B cell (primary cell): Measurements from ENCODE around the gene RMI2. TPM values are rescaled to one million over a fixed set of nuclear protein-coding genes. Genes with fewer than 3 reads are reported as not detected.
"Not testable (repeated sequence)": the region's sequence is repeated elsewhere in the genome, so short reads cannot be mapped to it uniquely, and the experiment has no call there.

ENCODE experiments used
- ATAC-seq: fragments of 200-7000 bp; cut with Tn5 transposase; one replicate; pipeline ENCODE4 v1.10.0; 2021; ENCODE audit warnings: low read depth, mild to moderate bottlenecking, moderate number of reproducible peaks, moderate library complexity
- CTCF ChIA-PET: fragments of 350-600 bp; sonication (Branson Sonifier 250); formaldehyde crosslinking; loops from one replicate; lab custom pipeline; 2021; ENCODE audit warnings: antibody characterized with exemption, inconsistent platforms; lab: Charles Lee
- POLR2A ChIA-PET: fragments of 350-600 bp; sonication (Branson Sonifier 250); formaldehyde crosslinking; loops from one replicate; lab custom pipeline; 2021; ENCODE audit warnings: antibody characterized with exemption; lab: Charles Lee
- DNase-seq: peaks from one replicate; pipeline ENCODE4 v3.0.0; 2013
- H2AFZ ChIP-seq: 2 replicates; pipeline ENCODE4 v1.6.1; 2012; ENCODE audit warnings: mild to moderate bottlenecking, low read depth, low read length; ENCODE audit not compliant: insufficient read depth, poor library complexity, severe bottlenecking
- H3K27ac ChIP-seq, 2 donors: 1 replicate in 1 of 2; 2 replicates in 1 of 2; pipeline ENCODE4 v1.5.1; 2012 to 2013; ENCODE audit warnings: low read length in 2 of 2, mild to moderate bottlenecking in 2 of 2, moderate library complexity in 1 of 2
- H3K27me3 ChIP-seq, 4 experiments: fragments of 200-600 bp in 1 of 4; sonication (generic) in 1 of 4; replicated peaks in 1 of 4; 1 replicate in 2 of 4; 2 replicates in 2 of 4; pipeline versions ENCODE4 v1.6.1 to v1.7.0; 2013 to 2016; ENCODE audit warnings: low read length in 3 of 4, mild to moderate bottlenecking in 2 of 4, mixed read lengths in 1 of 4, moderate library complexity in 1 of 4; ENCODE audit not compliant: insufficient read depth in 4 of 4, control insufficient read depth in 3 of 4; ENCODE audit errors: control extremely low read depth in 1 of 4
- H3K36me3 ChIP-seq, 2 experiments: replicated peaks in 1 of 2; 1 replicate in 1 of 2; 2 replicates in 1 of 2; pipeline versions ENCODE4 v1.6.1 to v1.7.1; 2013; ENCODE audit warnings: low read length in 1 of 2; ENCODE audit not compliant: insufficient read depth in 2 of 2, control insufficient read depth in 1 of 2; ENCODE audit errors: control extremely low read depth in 1 of 2, extremely low read depth in 1 of 2
- H3K4me1 ChIP-seq, 2 donors: fragments of 200-600 bp in 1 of 2; sonication (generic) in 1 of 2; 1 replicate in 1 of 2; 2 replicates in 1 of 2; pipeline versions ENCODE4 v1.5.1 to v1.6.1; 2013 to 2017; ENCODE audit warnings: low read length in 2 of 2; ENCODE audit not compliant: control insufficient read depth in 2 of 2, insufficient read depth in 2 of 2
- H3K4me2 ChIP-seq: replicated peaks from 2 replicates; pipeline ENCODE3; 2012; ENCODE audit warnings: mild to moderate bottlenecking, low read depth, low read length; ENCODE audit not compliant: poor library complexity, severe bottlenecking
- H3K4me3 ChIP-seq, 5 experiments: fragments of 200-600 bp in 1 of 5; sonication (generic) in 1 of 5; 1 replicate in 3 of 5; 2 replicates in 2 of 5; pipeline versions ENCODE4 v1.5.1 to v1.7.0; 2011 to 2016; ENCODE audit warnings: low read length in 4 of 5, mild to moderate bottlenecking in 4 of 5, low read depth in 2 of 5, control low read depth in 1 of 5, moderate library complexity in 1 of 5; ENCODE audit not compliant: insufficient read depth in 1 of 5; ENCODE audit errors: control extremely low read depth in 1 of 5, extremely low read depth in 1 of 5
- H3K79me2 ChIP-seq: fragments of 200-600 bp; sonication (generic); one replicate; pipeline ENCODE4 v1.6.0; 2016; ENCODE audit warnings: low read length; ENCODE audit not compliant: control insufficient read depth, insufficient read depth
- H3K9ac ChIP-seq: fragments of 200-600 bp; sonication (generic); 2 replicates; pipeline ENCODE4 v1.6.1; 2017; ENCODE audit warnings: mild to moderate bottlenecking, low read length, moderate library complexity
- H3K9me3 ChIP-seq, 3 donors: one replicate each; pipeline versions ENCODE4 v1.6.1 to v1.7.1; 2013; ENCODE audit warnings: low read length in 2 of 3; ENCODE audit not compliant: control insufficient read depth in 2 of 3, insufficient read depth in 1 of 3; ENCODE audit errors: control extremely low read depth in 1 of 3
- H4K20me1 ChIP-seq: 2 replicates; pipeline ENCODE4 v1.6.0; 2012; ENCODE audit warnings: mild to moderate bottlenecking, low read length; ENCODE audit not compliant: insufficient read depth, control insufficient read depth, poor library complexity, severe bottlenecking
- H3K27ac Mint-ChIP-seq: one replicate; pipeline ENCODE4 v1.8.0; 2021; ENCODE audit warnings: mixed read lengths
- H3K27me3 Mint-ChIP-seq: one replicate; pipeline ENCODE4 v1.8.0; 2021; ENCODE audit warnings: mixed read lengths
- H3K4me1 Mint-ChIP-seq: one replicate; pipeline ENCODE4 v1.8.0; 2021; ENCODE audit warnings: mixed read lengths
- H3K4me3 Mint-ChIP-seq: one replicate; pipeline ENCODE4 v1.8.0; 2021; ENCODE audit warnings: mixed read lengths
- H3K9me3 Mint-ChIP-seq: one replicate; pipeline ENCODE4 v1.8.0; 2022; ENCODE audit warnings: mixed read lengths; ENCODE audit not compliant: insufficient read depth
- CTCF ChIP-seq: fragments of 200-600 bp; IDR thresholded peaks from one replicate; pipeline ENCODE4 v1.8.0; 2022; ENCODE audit warnings: antibody characterized with exemption, mild to moderate bottlenecking
- EZH2 ChIP-seq: IDR thresholded peaks from 2 replicates; pipeline ENCODE4 v1.6.1; 2012; ENCODE audit warnings: borderline replicate concordance, low read depth, mild to moderate bottlenecking, moderate library complexity, low read length; ENCODE audit not compliant: insufficient read depth, poor library complexity, severe bottlenecking
- WGBS: methylation state at CpG from one replicate; pipeline ENCODE4 v1.1.5; 2013; ENCODE audit warnings: missing lambda C conversion rate; ENCODE audit not compliant: insufficient coverage; 5-methylcytosine and 5-hydroxymethylcytosine counted together
- intact Hi-C: fragments of 100-400 bp; cut with micrococcal nuclease; formaldehyde crosslinking; loops from one replicate; pipeline ENCODE4 v1.10.0; 2022
- polyA plus RNA-seq: library from polyadenylated mRNA; depleted of rRNA; stranded (reverse); fragments of >200 nt; gene quantifications from 2 replicates; pipeline ENCODE4 v1.2.3, GENCODE V29; 2012
- total RNA-seq, 2 donors: library from RNA; stranded (reverse); fragments of 120-200 nt in 1 of 2; gene quantifications; 1 replicate in 1 of 2; 2 replicates in 1 of 2; pipeline versions ENCODE4 v1.2.3 to v1.2.4, GENCODE V29; 2013 to 2022

The RMI2 gene
- total and polyA plus RNA-seq, 2 donors (not counting 1 experiment from before 2014, with no cell fraction given), result 2.3 to 27.0 TPM

- CTCF ChIA-PET, result interaction anchor here (0.6 to 4.3 kb wide), 24 partner anchors 12 to 509 kb away, joined by 3 to 42 read pairs (median 4); partner anchors contain the start of gene SOCS1
- Histone ChIP-seq H2AFZ (no peak overlapping the region), H3K4me1 (peaks cover 23 to 26% of the 10 kb centered on the region in 2 donors), H3K4me2 (peak overlapping the region; percentile 45), H3K9me3 (no peaks in the 10 kb centered on the region), H3K36me3 (no peaks in the 10 kb centered on the region), H3K4me3 (no peak overlapping the region), H3K9ac (no peak overlapping the region), H3K79me2 (no peaks in the 10 kb centered on the region), H3K27ac (peak overlapping the region; percentile 44 to 56), H4K20me1 (peaks cover 4% of the 10 kb centered on the region), H3K27me3 (no peaks in the 10 kb centered on the region)
- ATAC-seq, result peak; percentile 98
- H3K9me3 Mint-ChIP-seq, result no peaks in the 10 kb centered on the region
- intact Hi-C loops, result loop anchor here (1.0 kb wide), 5 partner anchors 8 to 73 kb away; partner anchors contain the start of gene RMI2
- POLR2A ChIA-PET, result interaction anchor here (0.6 to 1.3 kb wide), 12 partner anchors 12 to 405 kb away, joined by 3 to 13 read pairs (median 4); partner anchors contain the start of gene SOCS1
- TF ChIP-seq CTCF, result no peak
- TF ChIP-seq EZH2, result no peak
- WGBS, result 0% methylated on average over 2 of the region's 7 CpGs
- peak overlapping the region; percentile 71 for H3K27ac Mint-ChIP-seq
- no peaks in the 10 kb centered on the region for H3K27me3 Mint-ChIP-seq
- peak overlapping the region; percentile 62 for H3K4me3 Mint-ChIP-seq
- DNase-seq, result peak; percentile 93
- peaks cover 35% of the 10 kb centered on the region for H3K4me1 Mint-ChIP-seq
These were observed 25.0 kb downstream of the RMI2 start for GRCh38 chr16:11370084-11370931.

- intact Hi-C loops, result loop anchor here (1.0 kb wide), 5 partner anchors 9 to 74 kb away; partner anchors contain the start of gene RMI2
- POLR2A ChIA-PET, result interaction anchor here (0.6 to 1.3 kb wide), 9 partner anchors 13 to 405 kb away, joined by 3 to 13 read pairs (median 6); partner anchors contain the start of gene SOCS1
These were observed 25.6 kb downstream of the RMI2 start for GRCh38 chr16:11370932-11371279.

More at GRCh38 chr16:11370932-11371279, 25.6 kb downstream of the RMI2 start:
- H4K20me1 ChIP-seq, H3K9me3 Mint-ChIP-seq, DNase-seq, H3K79me2 ChIP-seq, H3K36me3 ChIP-seq, H3K27me3 ChIP-seq, H3K9ac ChIP-seq, H3K4me3 ChIP-seq, ATAC-seq, H3K27me3 Mint-ChIP-seq, H2AFZ ChIP-seq, H3K9me3 ChIP-seq: not testable (repeated sequence)
- H3K4me2 ChIP-seq, result peak overlapping the region; percentile 40
- H3K27ac ChIP-seq, result peak overlapping the region in 1 of 2 donors; percentile 44
- peak overlapping the region; percentile 62 for H3K4me3 Mint-ChIP-seq
- peaks cover 32% of the 10 kb centered on the region for H3K4me1 Mint-ChIP-seq
- peaks cover 23 to 26% of the 10 kb centered on the region in 2 donors for H3K4me1 ChIP-seq
- CTCF ChIA-PET, result interaction anchor here (0.6 to 4.3 kb wide), 23 partner anchors 11 to 508 kb away, joined by 3 to 42 read pairs (median 4); partner anchors contain the start of gene SOCS1
- H3K27ac Mint-ChIP-seq, result peak overlapping the region; percentile 71
- WGBS, result 60% methylated on average over 1 of the region's 13 CpGs
